ENCODE data around the gene STXBP2.

GRCh38 chr19:7614859-7615741 lies 21.8 kb upstream of the STXBP2 start:
- no peak for TF ChIP-seq CTCF (IDR thresholded peaks at IDR 0.05)
- TF ChIP-seq POLR2A (IDR thresholded peaks at IDR 0.05) = no peak

Data from thyroid gland (tissue), 4 donors.